HG02571 (cell line): ENCODE results near the gene FASTKD2.

Experiments used
- ATAC-seq: cut with Tn5 transposase; IDR thresholded peaks from one replicate; pipeline ENCODE4 v1.9.1; 2021; ENCODE audit warnings: mild to moderate bottlenecking, moderate library complexity; ENCODE audit not compliant: unreplicated experiment

Gene FASTKD2

DNA sequence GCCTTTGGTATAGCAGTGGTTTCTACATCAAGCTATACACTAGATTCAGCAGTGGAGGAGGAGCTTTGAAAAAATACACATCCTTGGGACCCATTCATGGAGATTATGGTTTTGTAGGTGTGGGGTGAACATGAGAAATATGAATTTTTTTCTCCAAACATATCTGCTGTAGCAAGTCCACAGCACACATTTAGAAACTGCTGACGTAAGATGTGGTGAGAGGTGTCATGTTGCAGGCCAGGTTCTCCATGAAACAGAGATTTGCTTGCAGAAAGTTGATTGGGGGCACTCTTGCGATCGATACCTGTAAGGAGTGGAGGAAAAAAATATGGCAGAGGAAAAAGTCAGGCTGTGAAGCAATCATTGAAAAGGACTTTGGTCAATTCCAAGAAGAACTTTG is 67.9 kb downstream of the FASTKD2 start:
- no peak for ATAC-seq

DNA sequence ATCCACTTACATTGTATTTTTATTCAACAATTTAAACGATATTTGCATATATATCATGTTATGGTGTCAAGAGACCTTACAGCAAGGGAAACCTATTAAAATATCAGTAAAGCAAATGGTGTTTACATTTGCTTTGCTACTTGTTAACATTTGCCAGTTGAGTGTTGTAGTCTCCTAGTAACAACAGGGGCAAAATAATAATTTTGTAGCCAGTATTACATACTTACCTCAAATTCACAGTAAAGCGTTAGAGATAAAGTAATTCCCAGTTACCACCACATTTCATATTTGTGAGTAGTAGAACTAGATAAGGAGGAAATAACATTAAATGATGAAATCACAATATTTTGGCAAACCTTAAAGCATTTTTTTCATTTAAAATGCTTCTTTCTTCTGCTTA is 71.3 kb downstream of the FASTKD2 start:
- no peak for ATAC-seq

DNA sequence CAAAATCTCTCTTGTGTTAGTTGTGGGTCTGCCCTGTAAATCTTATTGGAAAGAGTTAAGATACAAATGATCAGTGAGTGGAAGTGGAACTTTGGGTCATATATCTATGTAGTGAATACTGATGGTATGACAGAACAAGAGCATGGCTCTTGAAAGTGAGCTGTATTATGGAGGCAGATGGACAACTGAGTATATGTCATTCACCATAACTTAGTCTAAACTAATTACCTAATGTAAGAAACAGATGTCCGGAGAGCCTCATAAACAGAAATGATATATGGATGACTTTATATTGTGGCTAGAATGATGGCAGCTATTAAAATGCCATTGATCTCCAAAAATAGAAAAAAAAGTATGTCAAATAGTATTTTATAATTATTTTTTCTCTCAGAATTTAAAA is 72.4 kb downstream of the FASTKD2 start:
- no peak for ATAC-seq

DNA sequence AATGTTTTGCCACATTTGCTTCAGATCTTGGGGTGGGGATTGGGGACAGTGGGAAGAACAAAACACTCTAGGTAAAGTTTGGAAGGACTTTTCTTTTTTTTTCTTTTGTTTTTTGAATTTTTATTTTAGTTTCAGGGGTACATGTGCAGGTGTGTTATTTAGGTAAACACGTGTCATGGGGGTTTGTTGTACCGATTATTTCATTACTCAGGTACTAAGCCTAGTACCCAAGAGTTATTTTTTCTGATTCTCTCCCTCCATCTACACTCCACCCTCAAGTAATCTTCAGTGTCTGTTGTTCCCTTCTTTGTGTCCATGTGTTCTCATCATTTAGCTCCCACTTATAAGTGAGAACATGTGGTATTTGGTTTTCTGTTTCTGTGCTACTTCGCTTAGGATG is 73.3 kb downstream of the FASTKD2 start:
- no peak for ATAC-seq

DNA sequence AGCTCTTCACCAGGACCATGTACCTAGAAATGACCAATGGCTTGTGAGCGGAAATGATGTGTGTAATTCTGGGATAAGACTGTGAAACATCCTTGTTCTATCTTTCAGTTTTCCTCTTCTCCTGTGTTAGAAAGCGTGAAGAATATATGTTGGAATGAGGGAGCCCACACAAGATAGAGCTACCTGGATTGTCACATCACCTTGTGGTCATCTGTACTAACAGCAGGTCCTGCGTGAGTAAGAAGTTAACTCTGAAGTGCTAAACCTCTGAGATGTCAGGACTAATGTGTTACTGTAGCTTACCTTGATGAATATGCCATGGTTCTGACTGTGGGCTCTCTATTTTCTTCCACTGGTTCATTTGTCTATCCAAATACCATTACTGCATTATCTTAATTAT is 75.6 kb downstream of the FASTKD2 start:
- ATAC-seq = no peak
